IgD-negative memory B cell (primary cell): ENCODE data around the gene PWWP2B. TPM values are rescaled to one million over a fixed set of nuclear protein-coding genes. Genes with fewer than 3 reads are reported as not detected.
A peak's percentile ranks its signal among the peaks of the same experiment; 100 is the strongest.

Source experiments
- H3K27ac Mint-ChIP-seq, 3 donors: one replicate each; pipeline ENCODE4 v1.8.0; 2020 to 2022; ENCODE audit warnings: mild to moderate bottlenecking in 3 of 3, mixed read lengths in 3 of 3, moderate library complexity in 1 of 3
- H3K27me3 Mint-ChIP-seq: one replicate; pipeline ENCODE4 v1.8.0; 2021; ENCODE audit warnings: mixed read lengths
- H3K36me3 Mint-ChIP-seq: one replicate; pipeline ENCODE4 v1.8.0; 2020; ENCODE audit warnings: mild to moderate bottlenecking, mixed read lengths
- H3K4me1 Mint-ChIP-seq, 3 donors: one replicate each; pipeline ENCODE4 v1.8.0; 2020 to 2022; ENCODE audit warnings: mixed read lengths in 3 of 3, mild to moderate bottlenecking in 1 of 3
- H3K4me3 Mint-ChIP-seq, 4 donors: one replicate each; pipeline ENCODE4 v1.8.0; 2020 to 2022; ENCODE audit warnings: mild to moderate bottlenecking in 4 of 4, mixed read lengths in 4 of 4, moderate library complexity in 3 of 4
- H3K9me3 Mint-ChIP-seq, 3 donors: one replicate each; pipeline ENCODE4 v1.8.0; 2020 to 2021; ENCODE audit warnings: mixed read lengths in 3 of 3, mild to moderate bottlenecking in 1 of 3
- polyA plus RNA-seq: library from polyadenylated mRNA; unstranded; fragments of 300-500 nt; fragmentation: Illumina TruSeq; gene quantifications from one replicate; pipeline ENCODE4 v1.2.3, GENCODE V29; 2021

The PWWP2B gene
- polyA plus RNA-seq, 1 donor from 2014 or later: 9.0 TPM

GRCh38 chr10:132357286-132358058 is 39.5 kb upstream of the PWWP2B start:
- Mint-ChIP-seq H3K4me1 (peaks cover 0 to 3% (median 2%) of the 10 kb centered on the region in 3 donors), H3K9me3 (no peaks in the 10 kb centered on the region), H3K27ac (no peak overlapping the region), H3K27me3 (no peaks in the 10 kb centered on the region), H3K4me3 (no peak overlapping the region), H3K36me3 (peaks cover 2% of the 10 kb centered on the region)

- no peaks in the 10 kb centered on the region for H3K27me3 Mint-ChIP-seq
Observed at GRCh38 chr10:132359305-132360040, 37.5 kb upstream of the PWWP2B start.

GRCh38 chr10:132360766-132361447 is 36.1 kb upstream of the PWWP2B start:
- Mint-ChIP-seq H3K27ac (no peak overlapping the region), H3K36me3 (peaks cover 2% of the 10 kb centered on the region), H3K9me3 (no peaks in the 10 kb centered on the region), H3K4me1 (no peaks in the 10 kb centered on the region), H3K27me3 (no peaks in the 10 kb centered on the region), H3K4me3 (no peak overlapping the region)

More at GRCh38 chr10:132359305-132360040, 37.5 kb upstream of the PWWP2B start:
- Mint-ChIP-seq H3K4me3 (no peak overlapping the region), H3K4me1 (no peaks in the 10 kb centered on the region), H3K36me3 (no peaks in the 10 kb centered on the region), H3K27ac (no peak overlapping the region), H3K9me3 (no peaks in the 10 kb centered on the region)

GRCh38 chr10:132361581-132362101 is 35.4 kb upstream of the PWWP2B start:
- Mint-ChIP-seq H3K27ac (no peak overlapping the region), H3K4me3 (no peak overlapping the region), H3K9me3 (no peaks in the 10 kb centered on the region), H3K27me3 (no peaks in the 10 kb centered on the region), H3K36me3 (peaks cover 2% of the 10 kb centered on the region), H3K4me1 (no peaks in the 10 kb centered on the region)

GRCh38 chr10:132362151-132362611 is 34.8 kb upstream of the PWWP2B start:
- H3K36me3 Mint-ChIP-seq: peaks cover 5% of the 10 kb centered on the region
- H3K27ac Mint-ChIP-seq: no peak overlapping the region
- no peaks in the 10 kb centered on the region for H3K4me1 Mint-ChIP-seq
- H3K27me3 Mint-ChIP-seq: no peaks in the 10 kb centered on the region
- H3K9me3 Mint-ChIP-seq: no peaks in the 10 kb centered on the region
- no peak overlapping the region for H3K4me3 Mint-ChIP-seq

GRCh38 chr10:132363376-132363775 is 33.6 kb upstream of the PWWP2B start:
- Mint-ChIP-seq H3K36me3 (peaks cover 8% of the 10 kb centered on the region), H3K27ac (no peak overlapping the region), H3K9me3 (no peaks in the 10 kb centered on the region), H3K27me3 (no peaks in the 10 kb centered on the region), H3K4me3 (no peak overlapping the region), H3K4me1 (no peaks in the 10 kb centered on the region)

GRCh38 chr10:132363921-132364593 is 32.9 kb upstream of the PWWP2B start:
- H3K4me1 Mint-ChIP-seq: no peaks in the 10 kb centered on the region
- H3K9me3 Mint-ChIP-seq: no peaks in the 10 kb centered on the region
- H3K36me3 Mint-ChIP-seq: peaks cover 10% of the 10 kb centered on the region
- no peak overlapping the region for H3K4me3 Mint-ChIP-seq
- no peak overlapping the region for H3K27ac Mint-ChIP-seq
- H3K27me3 Mint-ChIP-seq: peaks cover under 1% of the 10 kb centered on the region

GRCh38 chr10:132364594-132364970 is 32.4 kb upstream of the PWWP2B start:
- no peak overlapping the region for H3K27ac Mint-ChIP-seq
- H3K36me3 Mint-ChIP-seq: peaks cover 10% of the 10 kb centered on the region
- no peaks in the 10 kb centered on the region for H3K4me1 Mint-ChIP-seq
- no peaks in the 10 kb centered on the region for H3K9me3 Mint-ChIP-seq
- H3K27me3 Mint-ChIP-seq: peaks cover 2% of the 10 kb centered on the region
- no peak overlapping the region for H3K4me3 Mint-ChIP-seq

GRCh38 chr10:132365102-132365501 is 31.9 kb upstream of the PWWP2B start:
- H3K4me3 Mint-ChIP-seq: no peak overlapping the region
- H3K27me3 Mint-ChIP-seq: peaks cover 2% of the 10 kb centered on the region
- H3K27ac Mint-ChIP-seq: peak overlapping the region in 1 of 3 donors; percentile 35
- H3K9me3 Mint-ChIP-seq: no peaks in the 10 kb centered on the region
- peaks cover 10% of the 10 kb centered on the region for H3K36me3 Mint-ChIP-seq
- no peaks in the 10 kb centered on the region for H3K4me1 Mint-ChIP-seq

- no peaks in the 10 kb centered on the region for H3K9me3 Mint-ChIP-seq
- peaks cover 10% of the 10 kb centered on the region for H3K36me3 Mint-ChIP-seq
- H3K27me3 Mint-ChIP-seq: peaks cover 2% of the 10 kb centered on the region
- H3K4me3 Mint-ChIP-seq: no peak overlapping the region
- no peaks in the 10 kb centered on the region for H3K4me1 Mint-ChIP-seq
- no peak overlapping the region for H3K27ac Mint-ChIP-seq
Observed at GRCh38 chr10:132366006-132366405, 31.0 kb upstream of the PWWP2B start.

- Mint-ChIP-seq H3K36me3 (peaks cover 10% of the 10 kb centered on the region), H3K9me3 (no peaks in the 10 kb centered on the region), H3K27me3 (peaks cover 2% of the 10 kb centered on the region), H3K4me1 (no peaks in the 10 kb centered on the region), H3K27ac (no peak overlapping the region), H3K4me3 (no peak overlapping the region)
Observed at GRCh38 chr10:132366499-132366898, 30.5 kb upstream of the PWWP2B start.

- peaks cover 2 to 4% (median 3%) of the 10 kb centered on the region in 3 donors for H3K4me1 Mint-ChIP-seq
- no peaks in the 10 kb centered on the region for H3K9me3 Mint-ChIP-seq
- H3K4me3 Mint-ChIP-seq: no peak overlapping the region
- H3K27ac Mint-ChIP-seq: no peak overlapping the region
- H3K27me3 Mint-ChIP-seq: peaks cover 6% of the 10 kb centered on the region
- H3K36me3 Mint-ChIP-seq: peaks cover 10% of the 10 kb centered on the region
Observed at GRCh38 chr10:132368391-132368790, 28.6 kb upstream of the PWWP2B start.

- Mint-ChIP-seq H3K4me1 (peaks cover 2 to 4% (median 3%) of the 10 kb centered on the region in 3 donors), H3K27ac (no peak overlapping the region)
Observed at GRCh38 chr10:132368881-132369635, 27.9 kb upstream of the PWWP2B start.

GRCh38 chr10:132369636-132370185 is 27.3 kb upstream of the PWWP2B start:
- Mint-ChIP-seq H3K4me1 (peaks cover 3 to 4% (median 4%) of the 10 kb centered on the region in 3 donors), H3K4me3 (no peak overlapping the region), H3K27me3 (peaks cover 6% of the 10 kb centered on the region), H3K27ac (no peak overlapping the region), H3K9me3 (no peaks in the 10 kb centered on the region), H3K36me3 (peaks cover 10% of the 10 kb centered on the region)

More at GRCh38 chr10:132368881-132369635, 27.9 kb upstream of the PWWP2B start:
- Mint-ChIP-seq H3K9me3 (no peaks in the 10 kb centered on the region), H3K36me3 (peaks cover 10% of the 10 kb centered on the region), H3K27me3 (peaks cover 6% of the 10 kb centered on the region), H3K4me3 (no peak overlapping the region)
